ENCODE data around the gene MAPK1.

DNA sequence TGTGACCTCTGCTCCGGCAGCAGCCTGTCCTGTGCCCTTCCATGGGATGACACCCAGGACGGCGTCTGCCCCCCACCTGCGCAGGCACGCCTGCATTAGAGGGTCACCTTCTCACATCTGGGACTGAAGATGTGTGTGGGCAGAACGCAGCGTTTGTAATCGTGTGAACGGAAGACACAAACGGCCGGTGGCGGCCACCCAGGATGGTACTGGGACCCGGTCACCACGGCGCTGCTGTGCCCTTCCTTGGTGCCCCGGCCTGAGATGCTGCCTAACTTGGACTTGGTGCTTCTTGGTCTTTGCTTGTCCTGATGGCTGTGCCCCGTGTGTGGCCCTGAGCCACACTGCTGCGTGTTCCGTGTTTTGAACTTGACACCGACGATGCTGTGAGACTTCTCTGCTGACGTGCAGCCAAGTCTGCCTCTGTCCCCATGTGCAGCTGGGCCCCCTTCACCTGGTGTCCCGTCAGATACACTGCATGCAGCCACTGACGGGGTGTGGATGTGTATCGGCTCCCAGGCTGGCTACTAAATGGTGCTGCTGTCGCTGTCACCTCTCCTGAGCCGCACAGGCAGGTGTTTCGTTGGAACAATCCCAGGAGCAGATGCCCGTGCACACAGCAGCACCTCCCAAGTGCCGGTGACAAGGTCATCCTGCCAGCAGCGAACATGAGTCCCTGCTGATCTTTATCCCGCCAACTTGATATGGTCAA, 153.2 kb downstream of the MAPK1 start:
- TF ChIP-seq, protein P1, sequence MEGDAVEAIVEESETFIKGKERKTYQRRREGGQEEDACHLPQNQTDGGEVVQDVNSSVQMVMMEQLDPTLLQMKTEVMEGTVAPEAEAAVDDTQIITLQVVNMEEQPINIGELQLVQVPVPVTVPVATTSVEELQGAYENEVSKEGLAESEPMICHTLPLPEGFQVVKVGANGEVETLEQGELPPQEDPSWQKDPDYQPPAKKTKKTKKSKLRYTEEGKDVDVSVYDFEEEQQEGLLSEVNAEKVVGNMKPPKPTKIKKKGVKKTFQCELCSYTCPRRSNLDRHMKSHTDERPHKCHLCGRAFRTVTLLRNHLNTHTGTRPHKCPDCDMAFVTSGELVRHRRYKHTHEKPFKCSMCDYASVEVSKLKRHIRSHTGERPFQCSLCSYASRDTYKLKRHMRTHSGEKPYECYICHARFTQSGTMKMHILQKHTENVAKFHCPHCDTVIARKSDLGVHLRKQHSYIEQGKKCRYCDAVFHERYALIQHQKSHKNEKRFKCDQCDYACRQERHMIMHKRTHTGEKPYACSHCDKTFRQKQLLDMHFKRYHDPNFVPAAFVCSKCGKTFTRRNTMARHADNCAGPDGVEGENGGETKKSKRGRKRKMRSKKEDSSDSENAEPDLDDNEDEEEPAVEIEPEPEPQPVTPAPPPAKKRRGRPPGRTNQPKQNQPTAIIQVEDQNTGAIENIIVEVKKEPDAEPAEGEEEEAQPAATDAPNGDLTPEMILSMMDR (IDR thresholded peaks at IDR 0.05; ENCODE audit: low read depth, low read length, poor library complexity, severe bottlenecking), result no peak
- TF ChIP-seq EZH2phosphoT487 (IDR thresholded peaks at IDR 0.05; ENCODE audit: borderline replicate concordance, low read length), result no peak

Measured in DOHH2 (cell line).